HTR-8/SVneo (cell line): ENCODE data around the gene FOXG1.

Experiments used
- DNase-seq: peaks from one replicate; pipeline ENCODE4 v3.0.0; 2011; ENCODE audit warnings: low spot score, mixed read lengths; ENCODE audit not compliant: insufficient read length
- FAIRE-seq: peaks from 2 replicates; lab custom pipeline; 2011; peaks lifted over from hg19 to GRCh38; lab: Jason Lieb, UNC

FOXG1 gene

GRCh38 chr14:28766469-28766955 is at the start of gene FOXG1:
Gene FOXG1, plus strand, starts transcription at chr14:28766787. Its CDS starts 493 bp downstream, at chr14:28767280.
- FAIRE-seq = peak; percentile 92
- DNase-seq = peak; percentile 92

GRCh38 chr14:28719130-28719529 is 47.5 kb upstream of the FOXG1 start:
- peak; percentile 62 for FAIRE-seq
- DNase-seq = no peak

- no peak for FAIRE-seq
Measured at GRCh38 chr14:28731358-28731757, 35.2 kb upstream of the FOXG1 start.

GRCh38 chr14:28742171-28742846 is 24.3 kb upstream of the FOXG1 start:
- FAIRE-seq (peak; percentile 26), DNase-seq (no peak)

More at GRCh38 chr14:28731358-28731757, 35.2 kb upstream of the FOXG1 start:
- DNase-seq = no peak

GRCh38 chr14:28744126-28744525 is 22.5 kb upstream of the FOXG1 start:
- no peak for DNase-seq
- no peak for FAIRE-seq

- DNase-seq (no peak), FAIRE-seq (peak; percentile 9)
Measured at GRCh38 chr14:28745176-28745575, 21.4 kb upstream of the FOXG1 start.

DNA sequence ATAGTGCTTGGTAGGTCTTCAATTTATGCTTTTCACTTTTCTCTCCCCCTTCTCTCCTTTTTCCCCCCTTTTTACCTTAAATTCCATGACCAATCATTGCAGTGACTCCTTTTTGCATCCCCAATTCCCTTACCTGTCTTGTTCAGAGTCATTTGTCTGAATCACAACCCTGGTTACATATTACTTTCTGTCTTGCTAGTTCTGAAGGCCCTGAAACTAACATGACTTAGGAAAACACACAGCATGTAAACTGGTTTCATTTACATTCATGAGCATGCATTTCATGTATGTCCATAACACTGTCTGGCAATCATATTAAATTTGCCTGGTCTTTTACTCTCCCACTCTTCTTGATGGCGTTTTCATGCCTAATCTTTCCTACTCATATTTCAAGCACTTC is 20.3 kb upstream of the FOXG1 start:
- DNase-seq (no peak), FAIRE-seq (peak; percentile 86)

DNA sequence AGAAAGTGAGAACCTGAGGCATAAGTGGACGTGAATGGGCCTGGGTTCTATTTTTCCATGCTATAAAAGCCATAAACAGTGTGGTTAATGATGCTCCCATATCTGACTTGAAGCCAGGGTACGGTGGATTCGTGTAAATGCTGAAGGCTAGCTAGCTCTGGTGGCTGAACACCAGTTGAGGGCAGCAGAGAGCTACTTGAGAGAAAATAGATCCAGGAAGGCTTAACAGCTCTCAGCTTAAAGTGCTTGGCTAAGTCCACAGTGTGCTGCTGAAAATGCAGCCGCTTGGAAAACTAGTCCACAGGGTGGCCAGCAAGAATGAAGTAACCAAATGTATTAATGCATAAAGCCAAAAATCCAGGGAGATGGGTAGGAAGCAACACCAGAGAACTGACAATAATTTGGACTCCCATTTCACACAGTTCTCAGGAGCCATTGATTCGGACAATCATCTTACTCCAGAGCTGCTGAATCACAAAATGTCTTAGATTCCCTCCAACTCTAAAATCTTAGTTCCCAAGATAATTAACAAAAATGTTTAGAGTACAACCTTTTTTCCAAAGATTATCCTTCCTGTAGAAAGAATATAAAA is 15.0 kb upstream of the FOXG1 start:
- FAIRE-seq = peak; percentile 95
- peak; percentile 73 for DNase-seq

DNA sequence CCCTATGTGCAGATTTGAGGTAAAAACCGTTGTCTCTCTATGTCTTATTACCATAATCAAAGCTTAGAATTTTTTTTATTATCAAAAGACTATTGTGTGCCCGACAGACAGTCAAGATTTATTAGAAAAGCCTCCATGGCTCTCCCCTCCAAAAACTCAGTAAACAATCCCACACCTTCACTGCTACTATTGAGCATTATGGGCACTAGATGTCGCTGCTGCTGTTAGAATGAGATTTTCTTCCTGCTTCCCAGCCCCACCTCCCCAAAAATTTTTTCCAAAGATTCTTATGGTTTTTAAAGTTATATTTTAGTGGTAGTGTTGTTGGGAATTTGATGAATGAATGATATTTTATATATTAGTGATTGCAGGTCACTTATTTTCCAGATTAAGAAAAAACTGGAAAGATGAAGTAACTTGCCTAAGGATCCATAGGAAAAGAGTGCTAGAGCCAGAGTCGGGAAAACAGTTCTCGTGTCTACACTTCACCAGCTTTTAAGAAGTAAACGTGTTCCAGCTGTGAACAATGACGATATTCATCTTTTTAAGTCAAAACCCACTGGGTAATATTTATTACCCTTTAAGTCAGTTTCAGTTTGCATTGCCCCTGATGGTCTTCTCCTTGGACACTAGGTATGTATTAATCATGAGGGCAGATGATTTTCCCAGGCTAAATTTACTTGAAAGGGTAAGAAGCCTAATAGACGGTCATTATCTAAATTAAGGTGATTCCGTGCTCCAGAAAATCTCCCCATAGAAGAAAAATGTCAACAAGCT is 12.2 kb upstream of the FOXG1 start:
- DNase-seq (no peak), FAIRE-seq (peak; percentile 38)

DNA sequence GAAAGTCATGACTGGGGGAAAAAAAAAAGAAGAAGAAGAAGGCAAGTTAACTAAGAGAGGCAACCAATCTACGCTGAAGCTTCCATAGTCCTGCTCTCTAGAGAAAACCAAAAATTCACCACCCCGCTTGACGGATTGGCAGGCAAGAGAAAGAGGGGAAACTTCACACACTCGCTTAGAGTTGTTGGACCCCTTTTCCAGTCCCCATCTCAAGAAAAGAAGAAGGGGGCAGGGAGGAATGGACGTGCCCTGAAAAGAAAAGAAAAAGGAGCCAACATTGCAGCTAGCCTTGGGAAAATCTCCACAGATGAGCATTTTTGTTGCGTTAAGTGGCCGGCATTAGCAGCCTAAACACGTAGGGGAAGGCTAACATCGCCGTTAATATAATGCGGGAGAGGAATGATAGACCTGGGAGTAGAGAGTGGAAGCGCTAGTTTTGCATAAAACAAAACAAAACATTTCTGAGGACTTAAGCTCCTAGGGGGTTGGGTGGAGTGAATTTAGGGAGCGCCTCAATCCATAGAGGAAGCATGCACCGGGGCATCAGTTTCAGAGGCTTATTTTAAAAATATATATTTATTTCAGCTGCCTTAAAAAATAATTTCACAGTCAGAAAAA is 11.3 kb upstream of the FOXG1 start:
- FAIRE-seq (peak; percentile 66), DNase-seq (no peak)

DNA sequence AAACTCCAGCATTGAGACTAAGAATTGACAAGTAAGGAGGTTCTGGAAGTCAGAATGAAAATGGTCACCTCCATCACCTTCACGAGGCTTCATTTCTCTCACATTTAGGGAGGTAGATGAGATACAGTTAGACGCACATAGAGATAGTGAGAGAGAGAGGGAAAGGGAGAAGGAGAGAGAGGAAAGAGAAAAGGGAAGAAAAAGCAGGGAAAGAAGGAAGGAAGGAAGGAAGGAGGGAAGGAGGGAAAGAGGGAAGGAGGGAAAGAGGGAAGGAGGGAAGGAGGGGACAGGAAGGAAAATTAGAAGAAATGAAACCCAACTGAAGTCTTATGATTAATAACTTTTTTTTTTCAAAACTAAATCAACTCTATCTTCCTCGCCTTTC is 10.7 kb upstream of the FOXG1 start:
- DNase-seq (no peak), FAIRE-seq (peak; percentile 85)

DNA sequence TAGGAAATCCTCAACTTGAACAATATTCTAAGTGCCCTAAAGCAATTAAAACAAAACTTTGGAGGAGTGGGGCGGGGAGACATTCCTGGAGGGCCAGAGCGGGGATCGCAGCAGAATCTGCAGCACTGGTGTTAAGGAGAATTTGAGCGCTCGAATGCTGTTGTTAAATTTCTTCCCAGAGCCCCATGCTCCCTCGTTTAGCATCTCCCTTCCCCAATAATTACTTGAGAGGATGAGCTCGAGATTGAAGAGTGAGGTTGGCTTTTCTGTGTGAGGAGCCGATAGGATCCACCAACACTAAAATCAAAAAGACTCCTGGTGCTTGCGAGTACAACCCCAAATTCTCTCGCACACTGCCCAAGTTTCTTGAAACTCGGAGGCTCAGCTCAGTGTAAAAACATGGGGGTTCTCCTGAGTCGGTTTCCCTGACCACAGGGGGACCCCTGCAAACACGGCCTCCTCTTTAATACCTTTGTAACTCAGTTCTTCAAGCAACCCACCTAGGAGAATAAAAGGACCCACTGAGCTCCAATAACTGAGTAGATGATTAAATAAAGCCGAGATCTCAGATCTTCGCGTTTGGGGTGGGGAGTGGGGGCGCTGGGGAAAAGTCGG is 10.2 kb upstream of the FOXG1 start:
- FAIRE-seq (no peak), DNase-seq (no peak)

GRCh38 chr14:28756884-28757570 is 9.6 kb upstream of the FOXG1 start:
- DNase-seq (no peak), FAIRE-seq (peak; percentile 44)

DNA sequence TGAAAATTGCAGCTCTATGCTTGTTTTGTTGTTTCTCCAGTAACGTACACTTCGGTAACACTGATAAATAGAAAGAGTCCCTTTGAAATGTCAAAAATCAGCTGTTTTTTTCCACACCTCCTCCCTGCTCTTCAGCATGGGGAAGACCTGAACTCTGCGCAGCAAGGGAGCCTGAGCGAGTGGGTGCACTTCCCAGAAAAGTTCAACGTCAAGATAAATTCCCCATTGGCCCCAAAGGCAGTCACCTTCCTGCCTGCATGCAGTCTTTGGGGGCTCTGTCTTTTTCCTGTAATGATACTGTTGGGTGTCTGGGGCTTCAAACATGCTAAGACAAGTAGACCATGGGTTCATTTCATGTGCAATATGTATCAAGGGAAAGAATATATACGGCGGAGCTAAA is 8.8 kb upstream of the FOXG1 start:
- no peak for FAIRE-seq

DNA sequence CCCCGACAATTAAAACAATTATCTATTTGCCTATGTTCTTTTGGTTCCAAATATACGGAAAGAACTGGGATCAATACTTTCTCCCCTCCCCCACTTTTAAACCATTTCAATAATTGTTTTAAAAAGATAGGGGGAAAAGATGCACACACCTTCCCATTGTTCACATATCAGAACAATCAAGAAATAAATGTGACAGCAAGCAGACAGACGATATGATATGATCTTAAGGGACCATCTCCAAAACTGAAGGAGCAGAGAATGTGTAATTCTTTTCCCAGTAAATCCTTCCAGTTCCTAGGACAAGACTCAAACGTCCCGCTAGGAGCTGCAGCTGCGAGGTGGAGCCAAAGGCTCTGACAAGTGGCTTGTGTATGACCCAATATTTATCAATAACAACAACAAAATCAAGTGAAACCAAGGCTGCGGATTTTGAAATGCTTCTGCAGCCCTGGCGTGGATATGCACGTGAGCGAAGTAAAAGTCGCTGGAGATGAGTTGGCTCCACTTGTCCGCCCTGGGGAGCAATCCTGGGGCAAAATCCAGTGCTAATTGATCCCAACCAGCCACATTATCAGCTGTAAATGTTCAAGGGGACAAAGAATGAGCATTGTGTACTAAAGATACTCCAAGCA is 8.2 kb upstream of the FOXG1 start:
- FAIRE-seq (no peak), DNase-seq (no peak)

More for the DNA sequence above, 8.8 kb upstream of the FOXG1 start:
- DNase-seq = no peak

DNA sequence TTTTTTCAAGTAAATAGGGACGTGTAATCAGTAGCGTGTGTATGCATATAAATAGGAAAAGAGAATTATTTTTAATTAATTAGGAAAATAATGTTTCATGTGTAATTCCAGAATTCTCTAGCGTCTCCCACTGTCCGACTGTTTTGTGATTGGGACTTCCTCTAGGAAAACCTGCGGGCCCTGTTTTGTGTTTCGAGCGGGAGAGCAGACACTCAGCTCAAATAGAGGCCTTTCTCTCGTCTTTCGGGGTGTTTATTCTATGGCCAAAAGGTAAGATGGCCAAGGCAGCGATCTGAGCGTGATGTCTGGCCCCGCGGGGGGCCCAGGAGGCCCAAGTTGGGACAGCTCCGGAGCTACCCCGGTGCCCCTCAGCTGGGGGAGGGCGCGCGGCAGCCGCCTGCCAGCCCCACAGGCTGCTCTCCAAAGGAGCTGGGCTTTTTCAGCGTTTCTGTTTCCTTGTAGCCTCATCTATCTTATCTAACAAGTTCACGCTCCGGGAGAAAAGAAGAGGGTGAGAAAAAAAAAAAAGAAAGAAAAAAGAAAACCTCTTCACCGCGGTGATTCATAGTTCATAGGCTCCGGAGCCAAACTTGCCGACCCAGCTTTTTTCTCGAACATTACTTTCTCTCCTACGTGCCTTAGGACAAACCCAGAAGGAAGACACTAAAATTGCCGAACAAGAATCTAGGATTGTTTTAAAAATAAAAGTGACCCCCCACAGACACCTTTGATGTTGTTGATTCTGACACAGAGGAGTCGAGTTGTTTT is 7.5 kb upstream of the FOXG1 start:
- DNase-seq (no peak), FAIRE-seq (no peak)

GRCh38 chr14:28759653-28760313 is 6.8 kb upstream of the FOXG1 start:
- DNase-seq (no peak), FAIRE-seq (no peak)

DNA sequence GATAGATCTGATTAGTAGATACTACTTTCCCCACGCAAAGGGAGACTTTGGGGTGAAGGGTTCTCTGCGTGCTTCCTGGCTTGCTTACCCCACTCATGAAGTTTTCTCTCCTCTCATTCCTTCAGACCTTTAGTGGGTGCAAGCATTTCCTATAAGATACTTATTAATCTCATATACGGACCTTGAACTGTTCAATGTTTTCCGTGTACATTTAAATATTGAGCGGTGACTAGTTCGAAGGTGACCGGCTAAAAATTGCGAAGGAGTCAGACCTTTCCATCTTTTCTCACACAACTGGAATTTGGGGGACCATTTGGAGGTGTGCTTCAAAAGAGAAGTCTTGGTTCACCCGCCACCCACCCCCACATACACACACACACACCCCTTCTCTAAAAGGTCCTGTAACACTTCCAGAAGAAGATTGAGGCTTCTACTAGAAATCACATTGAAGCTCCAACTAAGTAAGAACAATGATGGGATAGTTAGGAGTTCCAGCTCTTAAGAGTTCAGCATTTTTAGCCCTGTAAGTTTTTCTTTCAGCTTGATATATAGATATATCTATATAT is 6.1 kb upstream of the FOXG1 start:
- DNase-seq (no peak), FAIRE-seq (no peak)
